ENCODE measurements around the gene RHD. TPM values are rescaled to one million over a fixed set of nuclear protein-coding genes. Genes with fewer than 3 reads are reported as not detected.
"Not testable (repeated sequence)": the region's sequence is repeated elsewhere in the genome, so short reads cannot be mapped to it uniquely, and the experiment has no call there.

Gene RHD
- total and polyA plus RNA-seq, 4 donors: 0.31 to 85.4 TPM; not detected in 2

DNA sequence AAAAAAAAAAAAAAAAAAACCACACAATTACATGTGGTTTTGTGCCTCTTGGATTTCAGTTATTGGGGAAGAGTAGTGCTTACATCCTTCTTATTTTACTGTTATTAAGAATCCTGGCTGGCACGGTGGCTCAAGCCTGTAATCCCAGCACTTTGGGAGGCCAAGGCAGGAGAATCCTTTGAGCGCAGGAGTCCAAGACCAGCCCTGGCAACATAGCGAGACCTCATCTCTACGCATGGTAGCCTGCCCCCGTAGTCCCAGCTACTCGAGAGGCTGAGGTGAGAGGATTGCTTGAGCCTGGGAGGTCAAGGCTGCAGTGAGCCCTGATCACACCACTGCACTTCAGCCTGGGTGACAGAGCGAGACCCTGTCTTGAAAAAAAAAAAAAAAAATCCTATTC is 36.0 kb upstream of the RHD start:
- H3K4me1 ChIP-seq (ENCODE audit: control insufficient read depth in 4 of 4, insufficient read depth in 4 of 4, low read length in 3 of 4): peaks cover 2 to 35% (median 28%) of the 10 kb centered on the region in 4 donors
- H3K4me3 ChIP-seq (ENCODE audit: low read depth in 1 of 3, low read length in 3 of 3); DNase-seq (ENCODE audit: low spot score); H3K27ac ChIP-seq (ENCODE audit: low read depth in 1 of 2, low read length in 2 of 2); H3K36me3 ChIP-seq (ENCODE audit: control insufficient read depth in 4 of 4, insufficient read depth in 3 of 4, low read depth in 1 of 4, low read length in 3 of 4); H3K9me3 ChIP-seq (ENCODE audit: control insufficient read depth in 4 of 4, low read length in 3 of 4); H3K9ac ChIP-seq (ENCODE audit: low read depth in 1 of 2, low read length in 2 of 2); H3K27me3 ChIP-seq (ENCODE audit: control insufficient read depth in 4 of 4, insufficient read depth in 4 of 4, low read length in 3 of 4): not testable (repeated sequence)
- WGBS: 97% methylated on average over 7 of the region's 7 CpGs

DNA sequence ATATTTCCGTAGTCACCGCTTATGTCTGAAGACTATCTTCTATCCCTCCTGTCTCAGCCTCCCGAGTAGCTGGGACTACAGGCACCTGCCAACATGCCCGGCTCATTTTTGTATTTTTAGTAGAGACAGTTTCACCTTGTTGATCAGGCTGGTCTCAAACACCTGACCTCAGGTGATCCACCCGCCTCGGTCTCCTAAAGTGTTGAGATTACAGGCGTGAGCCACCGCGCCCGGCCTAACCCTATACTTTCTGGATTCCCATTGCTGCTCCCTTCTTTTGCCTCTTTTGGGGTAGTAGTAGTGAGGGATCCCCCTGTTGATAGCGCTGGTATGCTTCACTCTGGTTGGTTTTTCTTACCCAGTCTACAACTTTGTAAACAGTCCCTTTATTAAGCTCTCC is 34.3 kb upstream of the RHD start:
- no peak overlapping the region for H3K27ac ChIP-seq (ENCODE audit: low read depth in 1 of 2, low read length in 2 of 2)
- H3K27me3 ChIP-seq (ENCODE audit: control insufficient read depth in 4 of 4, insufficient read depth in 4 of 4, low read length in 3 of 4): no peaks in the 10 kb centered on the region
- no peaks in the 10 kb centered on the region for H3K9me3 ChIP-seq (ENCODE audit: control insufficient read depth in 4 of 4, low read length in 3 of 4)
- H3K9ac ChIP-seq (ENCODE audit: low read depth in 1 of 2, low read length in 2 of 2): no peak overlapping the region
- peaks cover 2 to 25% (median 20%) of the 10 kb centered on the region in 4 donors for H3K4me1 ChIP-seq (ENCODE audit: control insufficient read depth in 4 of 4, insufficient read depth in 4 of 4, low read length in 3 of 4)
- peaks cover 6 to 12% (median 10%) of the 10 kb centered on the region in 4 donors for H3K36me3 ChIP-seq (ENCODE audit: control insufficient read depth in 4 of 4, insufficient read depth in 3 of 4, low read depth in 1 of 4, low read length in 3 of 4)
- DNase-seq (ENCODE audit: low spot score): no peak
- TF ChIP-seq REST (IDR thresholded peaks at IDR 0.05) (no peak), FOXA2 (IDR thresholded peaks at IDR 0.05) (no peak), HNF4G (IDR thresholded peaks at IDR 0.05) (no peak), JUND (IDR thresholded peaks at IDR 0.05) (no peak), NR2F2 (IDR thresholded peaks at IDR 0.05) (no peak), MAX (IDR thresholded peaks at IDR 0.05) (no peak), YY1 (IDR thresholded peaks at IDR 0.05) (no peak), FOXA1 (IDR thresholded peaks at IDR 0.05) (no peak), TAF1 (conservative IDR thresholded peaks at IDR 0.05) (no peak), RXRA (IDR thresholded peaks at IDR 0.05) (no peak), RAD21 (IDR thresholded peaks at IDR 0.05) (no peak), GABPA (IDR thresholded peaks at IDR 0.05 in 1 of 2, conservative IDR thresholded peaks at IDR 0.05 in 1 of 2) (no peak), EGR1 (IDR thresholded peaks at IDR 0.05; ENCODE audit: low read depth in 2 of 2) (no peak)
- TF ChIP-seq, protein P1, sequence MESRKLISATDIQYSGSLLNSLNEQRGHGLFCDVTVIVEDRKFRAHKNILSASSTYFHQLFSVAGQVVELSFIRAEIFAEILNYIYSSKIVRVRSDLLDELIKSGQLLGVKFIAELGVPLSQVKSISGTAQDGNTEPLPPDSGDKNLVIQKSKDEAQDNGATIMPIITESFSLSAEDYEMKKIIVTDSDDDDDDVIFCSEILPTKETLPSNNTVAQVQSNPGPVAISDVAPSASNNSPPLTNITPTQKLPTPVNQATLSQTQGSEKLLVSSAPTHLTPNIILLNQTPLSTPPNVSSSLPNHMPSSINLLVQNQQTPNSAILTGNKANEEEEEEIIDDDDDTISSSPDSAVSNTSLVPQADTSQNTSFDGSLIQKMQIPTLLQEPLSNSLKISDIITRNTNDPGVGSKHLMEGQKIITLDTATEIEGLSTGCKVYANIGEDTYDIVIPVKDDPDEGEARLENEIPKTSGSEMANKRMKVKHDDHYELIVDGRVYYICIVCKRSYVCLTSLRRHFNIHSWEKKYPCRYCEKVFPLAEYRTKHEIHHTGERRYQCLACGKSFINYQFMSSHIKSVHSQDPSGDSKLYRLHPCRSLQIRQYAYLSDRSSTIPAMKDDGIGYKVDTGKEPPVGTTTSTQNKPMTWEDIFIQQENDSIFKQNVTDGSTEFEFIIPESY (IDR thresholded peaks at IDR 0.05): no peak
- TF ChIP-seq, protein P2, sequence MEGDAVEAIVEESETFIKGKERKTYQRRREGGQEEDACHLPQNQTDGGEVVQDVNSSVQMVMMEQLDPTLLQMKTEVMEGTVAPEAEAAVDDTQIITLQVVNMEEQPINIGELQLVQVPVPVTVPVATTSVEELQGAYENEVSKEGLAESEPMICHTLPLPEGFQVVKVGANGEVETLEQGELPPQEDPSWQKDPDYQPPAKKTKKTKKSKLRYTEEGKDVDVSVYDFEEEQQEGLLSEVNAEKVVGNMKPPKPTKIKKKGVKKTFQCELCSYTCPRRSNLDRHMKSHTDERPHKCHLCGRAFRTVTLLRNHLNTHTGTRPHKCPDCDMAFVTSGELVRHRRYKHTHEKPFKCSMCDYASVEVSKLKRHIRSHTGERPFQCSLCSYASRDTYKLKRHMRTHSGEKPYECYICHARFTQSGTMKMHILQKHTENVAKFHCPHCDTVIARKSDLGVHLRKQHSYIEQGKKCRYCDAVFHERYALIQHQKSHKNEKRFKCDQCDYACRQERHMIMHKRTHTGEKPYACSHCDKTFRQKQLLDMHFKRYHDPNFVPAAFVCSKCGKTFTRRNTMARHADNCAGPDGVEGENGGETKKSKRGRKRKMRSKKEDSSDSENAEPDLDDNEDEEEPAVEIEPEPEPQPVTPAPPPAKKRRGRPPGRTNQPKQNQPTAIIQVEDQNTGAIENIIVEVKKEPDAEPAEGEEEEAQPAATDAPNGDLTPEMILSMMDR (IDR thresholded peaks at IDR 0.05; ENCODE audit: low read depth, low read length, missing input control): no peak
- no peak overlapping the region for H3K4me3 ChIP-seq (ENCODE audit: low read depth in 1 of 3, low read length in 3 of 3)
- 94% methylated on average over 11 of the region's 11 CpGs for WGBS
